Karpas-422 (cell line): Measurements from ENCODE around the gene LMAN2. TPM values are rescaled to one million over a fixed set of nuclear protein-coding genes. Genes with fewer than 3 reads are reported as not detected.

Experiments used
- DNase-seq: peaks from one replicate; pipeline ENCODE4 v3.0.0-alpha.2; 2015
- H2AFZ ChIP-seq: fragments of 200-600 bp; sonication (generic); 2 replicates; pipeline ENCODE4 v1.6.1; 2014; ENCODE audit warnings: antibody characterized with exemption, low read length, mixed read lengths
- H3K27ac ChIP-seq: fragments of 200-600 bp; sonication (generic); 2 replicates; pipeline ENCODE4 v1.5.1; 2014; ENCODE audit warnings: mild to moderate bottlenecking, low read length, moderate library complexity
- H3K27me3 ChIP-seq: fragments of 200-600 bp; sonication (generic); 2 replicates; pipeline ENCODE4 v1.6.1; 2014; ENCODE audit warnings: low read length, mixed read lengths
- H3K36me3 ChIP-seq: fragments of 200-600 bp; sonication (generic); 2 replicates; pipeline ENCODE4 v1.6.1; 2014; ENCODE audit warnings: low read length, mixed read lengths; ENCODE audit not compliant: insufficient read depth
- H3K4me1 ChIP-seq: fragments of 200-600 bp; sonication (generic); 2 replicates; pipeline ENCODE4 v1.6.1; 2014; ENCODE audit warnings: mild to moderate bottlenecking, low read length, mixed read lengths
- H3K4me2 ChIP-seq: fragments of 200-600 bp; sonication (generic); 2 replicates; pipeline ENCODE4 v1.6.1; 2014; ENCODE audit warnings: low read length, low read depth, mild to moderate bottlenecking; ENCODE audit not compliant: poor library complexity, severe bottlenecking
- H3K4me3 ChIP-seq: fragments of 200-600 bp; sonication (generic); 2 replicates; pipeline ENCODE4 v1.5.1; 2014; ENCODE audit warnings: mild to moderate bottlenecking, antibody characterized with exemption, low read length, mixed read lengths
- H3K79me2 ChIP-seq: fragments of 200-600 bp; sonication (generic); 2 replicates; pipeline ENCODE4 v1.6.1; 2014; ENCODE audit warnings: mild to moderate bottlenecking, low read length, mixed read lengths
- H3K9ac ChIP-seq: fragments of 200-600 bp; sonication (generic); 2 replicates; pipeline ENCODE4 v1.6.0; 2014; ENCODE audit warnings: low read length
- H3K9me2 ChIP-seq: fragments of 200-600 bp; sonication (generic), shearing (Covaris generic); replicated peaks from 2 replicates; pipeline ENCODE4 v1.6.0; 2014; ENCODE audit warnings: mild to moderate bottlenecking, low read length, moderate library complexity; ENCODE audit not compliant: insufficient read depth
- H3K9me3 ChIP-seq: fragments of 300-700, 200-600 bp; sonication (generic); 2 replicates; pipeline ENCODE4 v1.6.1; 2014; ENCODE audit warnings: low read length, mixed read lengths
- H4K20me1 ChIP-seq: fragments of 200-600 bp; sonication (generic); 2 replicates; pipeline ENCODE4 v1.6.1; 2014; ENCODE audit warnings: mild to moderate bottlenecking, antibody characterized with exemption, low read length, low read depth; ENCODE audit not compliant: insufficient read depth
- total RNA-seq: library from RNA; depleted of rRNA; stranded (reverse); fragments of >200 nt; shearing (Covaris generic); gene quantifications from 2 replicates; pipeline ENCODE4 v1.2.3, GENCODE V29; 2014; ENCODE audit warnings: low replicate concordance; rRNA removed

LMAN2 gene, protein sequence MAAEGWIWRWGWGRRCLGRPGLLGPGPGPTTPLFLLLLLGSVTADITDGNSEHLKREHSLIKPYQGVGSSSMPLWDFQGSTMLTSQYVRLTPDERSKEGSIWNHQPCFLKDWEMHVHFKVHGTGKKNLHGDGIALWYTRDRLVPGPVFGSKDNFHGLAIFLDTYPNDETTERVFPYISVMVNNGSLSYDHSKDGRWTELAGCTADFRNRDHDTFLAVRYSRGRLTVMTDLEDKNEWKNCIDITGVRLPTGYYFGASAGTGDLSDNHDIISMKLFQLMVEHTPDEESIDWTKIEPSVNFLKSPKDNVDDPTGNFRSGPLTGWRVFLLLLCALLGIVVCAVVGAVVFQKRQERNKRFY
- 116 and 256 TPM in 2 replicates for total RNA-seq

DNA sequence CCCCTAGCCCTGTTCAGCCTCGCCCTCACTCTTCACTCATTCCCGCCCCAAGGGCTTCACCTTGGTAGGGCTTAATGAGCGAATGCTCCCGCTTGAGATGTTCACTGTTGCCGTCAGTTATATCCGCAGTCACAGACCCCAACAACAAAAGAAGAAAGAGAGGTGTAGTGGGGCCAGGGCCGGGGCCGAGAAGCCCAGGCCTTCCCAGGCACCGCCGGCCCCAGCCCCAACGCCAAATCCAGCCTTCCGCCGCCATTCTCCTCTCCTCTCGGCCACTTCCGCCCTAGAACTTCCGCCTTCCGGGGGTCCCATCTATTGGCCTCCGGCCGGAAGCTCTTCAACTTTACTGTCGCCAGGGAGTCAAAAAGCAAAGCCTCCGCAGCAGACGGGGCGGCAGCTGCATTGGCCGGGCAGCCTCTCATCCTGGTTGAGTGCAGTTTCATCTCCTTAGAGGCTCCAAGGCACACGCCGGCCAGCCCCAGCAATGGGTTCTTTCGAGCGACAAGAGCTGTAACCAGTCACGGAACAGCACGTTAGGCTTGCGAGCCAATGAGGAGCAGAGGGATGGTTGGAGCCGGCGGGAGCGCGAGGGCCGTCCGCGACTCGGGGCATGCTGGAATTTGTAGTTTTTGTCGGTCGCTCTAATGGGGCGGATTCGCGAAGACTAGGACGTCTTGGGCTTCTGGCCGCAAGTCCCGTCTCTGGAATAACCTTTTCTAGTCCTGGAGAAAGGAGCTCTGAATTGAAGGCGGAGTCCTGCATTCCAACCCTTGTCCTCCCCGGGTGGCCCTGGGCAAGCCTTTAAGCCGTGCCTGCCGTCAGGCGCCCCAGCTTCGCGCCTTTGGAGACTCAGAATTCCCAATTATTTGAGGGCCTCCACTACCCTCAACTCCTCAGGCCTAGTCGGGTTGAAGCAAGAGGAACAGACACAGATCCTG lies at the start of gene LMAN2:
TSS of gene LMAN2 (minus strand) at position 277 of the 938 bp plus-strand sequence. CDS start at position 256, 21 bp downstream.
- Histone ChIP-seq H3K9me2 (no peaks in the 10 kb centered on the region), H3K9ac (peak within 1 kb of the TSS; percentile 88), H3K4me1 (peaks cover 25% of the 10 kb centered on the region), H2AFZ (peak within 1 kb of the TSS; percentile 95), H3K36me3 (peaks cover 3% of the 10 kb centered on the region), H3K27me3 (no peaks in the 10 kb centered on the region), H3K79me2 (peaks cover 47% of the 10 kb centered on the region), H3K4me3 (peak within 1 kb of the TSS; percentile 86), H3K4me2 (peak within 1 kb of the TSS; percentile 90), H3K27ac (peak within 1 kb of the TSS; percentile 87), H3K9me3 (0 out of 2 replicates have a peak, but pooled peaks cover 3% of the 10 kb centered on the region), H4K20me1 (no peaks in the 10 kb centered on the region)
- DNase-seq = peak; percentile 98

DNA sequence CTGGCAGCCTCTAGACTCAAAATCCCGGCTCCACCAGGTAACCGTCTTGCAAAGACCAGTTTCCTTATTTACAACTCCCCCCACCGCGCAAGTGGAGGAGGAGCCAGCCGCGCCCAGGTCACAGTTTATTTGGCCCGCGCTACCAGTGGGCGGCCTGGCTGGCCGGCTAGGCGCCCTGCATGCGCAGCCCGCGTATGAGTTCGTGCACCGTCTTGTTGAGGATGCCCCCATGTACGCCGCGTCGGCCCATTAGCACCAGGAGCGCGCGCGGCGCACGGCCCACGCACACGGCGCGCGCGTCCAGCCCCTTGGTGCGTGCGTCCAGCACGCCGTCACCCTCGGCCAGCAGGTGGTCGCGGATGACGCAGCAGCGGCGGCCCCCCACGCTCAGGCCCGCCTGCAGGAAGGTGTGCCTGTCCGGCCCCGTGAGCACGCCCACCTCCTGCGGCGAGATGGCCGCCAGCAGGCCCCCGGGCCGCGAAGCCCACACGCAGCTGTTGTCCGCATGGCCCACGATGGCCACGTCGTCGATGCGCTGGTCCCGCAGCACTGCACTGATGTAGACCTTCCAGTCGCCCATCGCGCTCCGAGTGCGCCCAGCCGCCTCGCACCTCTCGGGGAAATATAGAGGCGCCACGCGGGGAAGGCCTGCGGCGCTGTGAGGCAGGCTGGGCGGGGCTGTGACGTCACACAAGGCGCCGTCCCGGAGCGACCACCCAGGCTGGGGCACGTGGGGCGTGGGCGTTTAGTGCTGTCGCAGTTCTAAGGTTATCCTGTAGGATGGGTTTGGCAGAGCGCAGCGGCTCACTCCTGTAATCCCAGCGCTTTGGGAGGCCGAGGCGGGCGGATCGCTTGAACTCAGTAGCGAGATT lies 48.8 kb upstream of the LMAN2 start, which contains the start of gene PFN3:
TSS of gene PFN3 (minus strand) at position 665 of the 872 bp plus-strand sequence. CDS start at position 580, 85 bp downstream.
- Histone ChIP-seq H3K36me3 (no peaks in the 10 kb centered on the region), H3K27ac (no peak within 1 kb of the TSS), H3K4me1 (peaks cover 25% of the 10 kb centered on the region), H3K4me3 (no peak within 1 kb of the TSS), H2AFZ (no peak within 1 kb of the TSS), H3K27me3 (no peaks in the 10 kb centered on the region), H3K9ac (no peak within 1 kb of the TSS), H3K9me3 (no peaks in the 10 kb centered on the region), H4K20me1 (no peaks in the 10 kb centered on the region), H3K4me2 (no peak within 1 kb of the TSS), H3K79me2 (no peaks in the 10 kb centered on the region), H3K9me2 (no peaks in the 10 kb centered on the region)
- no peak for DNase-seq

DNA sequence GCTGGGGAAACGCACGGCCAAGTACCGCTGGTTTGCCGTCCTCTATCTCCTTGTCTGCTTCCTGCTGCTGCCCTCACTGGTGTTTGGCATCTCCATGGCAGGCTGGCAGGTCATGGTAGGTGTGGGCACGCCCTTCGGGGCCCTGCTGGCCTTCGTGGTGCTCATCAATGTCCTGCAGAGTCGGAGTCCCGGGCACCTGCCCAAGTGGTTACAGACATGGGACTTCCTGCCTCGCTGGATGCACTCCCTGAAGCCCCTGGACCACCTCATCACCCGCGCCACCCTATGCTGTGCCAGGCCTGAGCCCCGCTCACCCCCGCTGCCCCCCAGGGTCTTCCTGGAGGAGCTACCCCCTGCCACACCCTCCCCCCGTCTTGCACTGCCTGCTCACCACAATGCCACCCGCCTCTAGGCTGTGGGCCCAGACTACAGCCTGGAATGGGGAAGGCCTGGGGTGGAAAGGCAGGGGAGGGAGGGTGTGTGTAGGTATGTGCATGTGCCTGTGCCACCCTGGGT lies 46.5 kb upstream of the LMAN2 start:
- H3K36me3 ChIP-seq = no peaks in the 10 kb centered on the region
- no peak for DNase-seq
- H3K4me3 ChIP-seq = no peak overlapping the region
- H3K27me3 ChIP-seq = no peaks in the 10 kb centered on the region
- H3K79me2 ChIP-seq = no peaks in the 10 kb centered on the region
- no peaks in the 10 kb centered on the region for H3K9me3 ChIP-seq
- no peak overlapping the region for H3K27ac ChIP-seq
- no peak overlapping the region for H2AFZ ChIP-seq
- H4K20me1 ChIP-seq = no peaks in the 10 kb centered on the region
- H3K9me2 ChIP-seq = no peaks in the 10 kb centered on the region
- H3K4me1 ChIP-seq = peaks cover 5% of the 10 kb centered on the region
- H3K4me2 ChIP-seq = no peak overlapping the region
- no peak overlapping the region for H3K9ac ChIP-seq

- Histone ChIP-seq H3K9ac (no peak overlapping the region), H3K4me1 (peaks cover 3% of the 10 kb centered on the region; the same call in 1 of the 2 replicates), H3K79me2 (no peaks in the 10 kb centered on the region), H2AFZ (no peak overlapping the region), H3K4me2 (no peak overlapping the region), H3K27ac (no peak overlapping the region), H3K36me3 (no peaks in the 10 kb centered on the region), H4K20me1 (no peaks in the 10 kb centered on the region), H3K9me2 (no peaks in the 10 kb centered on the region), H3K27me3 (no peaks in the 10 kb centered on the region), H3K4me3 (no peak overlapping the region), H3K9me3 (no peaks in the 10 kb centered on the region)
- DNase-seq = no peak
These were observed 45.3 kb upstream of the LMAN2 start for GRCh38 chr5:177396807-177397206.

DNA sequence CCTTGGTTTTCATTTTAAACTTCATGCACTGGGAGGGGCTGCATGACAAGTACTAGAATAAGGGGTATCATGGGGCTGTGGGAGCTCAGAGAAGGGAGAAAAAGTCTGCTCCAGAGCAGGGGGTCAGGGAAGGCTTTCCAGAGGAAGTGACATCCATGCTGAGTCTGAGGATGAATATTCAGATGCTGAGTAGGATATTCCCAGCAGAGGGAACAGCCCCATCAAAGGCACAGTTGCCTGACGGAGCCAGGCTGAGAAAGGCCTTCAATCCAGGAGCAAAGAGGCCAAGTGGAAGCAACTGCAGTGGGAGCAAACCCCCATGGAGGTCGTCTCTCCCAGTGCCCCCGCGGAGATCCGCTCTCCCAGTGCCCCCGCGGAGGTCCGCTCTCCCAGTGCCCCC lies 44.6 kb upstream of the LMAN2 start:
- DNase-seq = no peak
- no peak overlapping the region for H3K4me2 ChIP-seq

DNA sequence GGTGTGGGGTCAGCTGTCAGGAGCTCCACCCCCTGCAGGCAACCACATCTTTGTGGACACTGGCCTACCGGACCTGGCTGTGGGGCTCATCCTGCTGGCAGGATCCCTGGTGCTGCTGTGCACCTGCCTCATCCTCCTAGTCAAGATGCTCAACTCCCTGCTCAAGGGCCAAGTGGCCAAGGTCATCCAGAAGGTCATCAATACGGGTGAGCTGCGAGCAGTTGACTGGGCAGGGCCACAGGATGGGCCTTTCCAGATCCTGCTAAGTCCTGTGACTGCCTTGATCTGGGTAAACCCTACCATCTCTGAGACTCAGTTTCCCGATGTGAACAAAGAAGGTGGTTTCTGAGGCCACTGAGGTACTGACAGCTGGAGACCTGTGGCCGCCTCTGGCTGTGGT lies 42.5 kb upstream of the LMAN2 start:
- Histone ChIP-seq H3K9ac (no peak overlapping the region), H3K9me3 (no peaks in the 10 kb centered on the region), H3K4me2 (no peak overlapping the region), H3K4me3 (no peak overlapping the region), H3K9me2 (no peaks in the 10 kb centered on the region), H2AFZ (no peak overlapping the region), H4K20me1 (no peaks in the 10 kb centered on the region), H3K27me3 (no peaks in the 10 kb centered on the region), H3K36me3 (no peaks in the 10 kb centered on the region), H3K79me2 (no peaks in the 10 kb centered on the region), H3K4me1 (peaks cover 17% of the 10 kb centered on the region), H3K27ac (no peak overlapping the region)
- no peak for DNase-seq

More for the DNA sequence above, 44.6 kb upstream of the LMAN2 start:
- H2AFZ ChIP-seq = no peak overlapping the region
- no peaks in the 10 kb centered on the region for H3K9me2 ChIP-seq
- H3K9ac ChIP-seq = no peak overlapping the region
- no peaks in the 10 kb centered on the region for H4K20me1 ChIP-seq
- H3K4me3 ChIP-seq = no peak overlapping the region
- H3K36me3 ChIP-seq = no peaks in the 10 kb centered on the region
- no peaks in the 10 kb centered on the region for H3K9me3 ChIP-seq
- H3K4me1 ChIP-seq = peaks cover 3% of the 10 kb centered on the region; the same call in 1 of the 2 replicates
- no peak overlapping the region for H3K27ac ChIP-seq
- no peaks in the 10 kb centered on the region for H3K79me2 ChIP-seq
- no peaks in the 10 kb centered on the region for H3K27me3 ChIP-seq

GRCh38 chr5:177393206-177393765 lies 41.8 kb upstream of the LMAN2 start:
- H3K36me3 ChIP-seq = no peaks in the 10 kb centered on the region
- H3K79me2 ChIP-seq = no peaks in the 10 kb centered on the region
- no peak overlapping the region for H3K27ac ChIP-seq
- H4K20me1 ChIP-seq = no peaks in the 10 kb centered on the region
- H3K4me2 ChIP-seq = no peak overlapping the region
- H3K9me3 ChIP-seq = no peaks in the 10 kb centered on the region
- DNase-seq = no peak
- no peak overlapping the region for H2AFZ ChIP-seq
- no peaks in the 10 kb centered on the region for H3K27me3 ChIP-seq
- H3K4me1 ChIP-seq = peaks cover 24% of the 10 kb centered on the region
- no peaks in the 10 kb centered on the region for H3K9me2 ChIP-seq
- H3K9ac ChIP-seq = no peak overlapping the region
- H3K4me3 ChIP-seq = no peak overlapping the region
